ENCODE results near the gene SLC25A26. TPM values are rescaled to one million over a fixed set of nuclear protein-coding genes. Genes with fewer than 3 reads are reported as not detected.

SLC25A26 gene
- total RNA-seq, 2 donors from 2014 or later, result 32.3 to 38.4 TPM

DNA sequence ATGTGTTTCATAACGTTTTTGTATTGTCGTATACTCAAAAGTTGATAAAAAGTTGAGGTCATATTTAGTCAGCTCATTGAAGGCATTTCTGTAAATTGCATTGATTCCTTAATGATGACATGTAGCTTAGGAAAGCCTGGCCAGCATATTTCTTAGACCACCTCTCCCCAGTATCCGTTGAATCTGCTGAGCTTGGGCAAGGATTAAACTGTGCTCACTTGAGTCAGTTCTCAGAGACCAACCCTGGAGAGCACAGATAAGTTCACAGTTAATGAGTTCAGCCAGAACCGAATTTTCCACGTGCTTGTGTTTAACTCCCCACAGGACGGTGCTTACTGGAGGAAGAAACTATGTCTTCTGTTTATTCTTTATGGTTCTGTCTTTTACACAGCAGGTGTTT lies 132.7 kb downstream of the SLC25A26 start:
- ATAC-seq (replicated peaks in 1 of 2) (no peak), DNase-seq (no peak)
- peaks cover 17% of the 10 kb centered on the region for H3K4me1 Mint-ChIP-seq (ENCODE audit: low read depth)
- no peak overlapping the region for H3K4me3 Mint-ChIP-seq
- no peaks in the 10 kb centered on the region for H3K9me3 Mint-ChIP-seq
- peaks cover 0 to 1% of the 10 kb centered on the region in 2 donors for H3K36me3 Mint-ChIP-seq (ENCODE audit: insufficient read depth in 2 of 2)
- H3K27me3 Mint-ChIP-seq (ENCODE audit: low read depth), result no peaks in the 10 kb centered on the region
- H3K27ac Mint-ChIP-seq, result peak overlapping the region; percentile 24

DNA sequence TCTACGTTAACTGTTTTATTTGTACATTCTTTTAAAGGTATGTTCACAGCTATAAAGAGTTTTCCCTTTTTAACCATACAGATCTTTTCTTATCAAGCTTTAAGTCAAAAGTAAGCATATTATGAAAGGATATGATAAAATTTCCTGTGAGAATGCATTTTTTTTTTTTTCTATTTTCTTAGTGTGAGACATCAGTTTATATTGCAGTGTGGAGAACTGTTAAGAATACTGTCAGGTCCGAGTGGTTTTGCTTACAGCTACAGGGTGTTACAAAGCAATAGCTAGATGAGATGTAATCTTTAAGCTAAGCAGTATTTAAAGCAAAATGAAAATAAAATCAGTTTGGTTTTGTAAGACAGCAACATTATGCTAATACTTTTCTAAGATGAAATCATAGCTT lies 133.2 kb downstream of the SLC25A26 start:
- no peak overlapping the region for H3K4me3 Mint-ChIP-seq
- no peaks in the 10 kb centered on the region for H3K9me3 Mint-ChIP-seq
- H3K4me1 Mint-ChIP-seq (ENCODE audit: low read depth), result peaks cover 17% of the 10 kb centered on the region
- no peak for DNase-seq
- H3K36me3 Mint-ChIP-seq (ENCODE audit: insufficient read depth in 2 of 2), result peaks cover 0 to 1% of the 10 kb centered on the region in 2 donors
- no peaks in the 10 kb centered on the region for H3K27me3 Mint-ChIP-seq (ENCODE audit: low read depth)
- peak overlapping the region; percentile 24 for H3K27ac Mint-ChIP-seq
- ATAC-seq (replicated peaks in 1 of 2), result no peak

DNA sequence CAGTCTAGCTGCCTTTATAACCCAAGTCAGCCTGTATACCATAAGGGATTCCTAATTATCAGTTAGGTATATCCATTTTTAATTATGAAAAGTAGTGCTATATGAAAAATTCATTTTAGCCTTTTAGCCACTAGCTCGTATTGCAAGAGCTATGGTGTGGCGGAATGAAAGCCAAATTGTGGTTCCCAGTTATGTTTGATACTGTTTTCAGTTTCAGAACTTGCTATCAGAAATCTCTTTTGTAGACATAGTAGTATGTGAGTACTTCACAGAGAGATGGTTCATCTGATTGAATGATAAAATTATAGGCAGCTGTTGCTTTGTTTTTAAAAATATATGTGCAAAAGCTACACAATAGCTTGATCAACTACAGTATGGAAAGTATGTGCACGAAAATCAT lies 134.6 kb downstream of the SLC25A26 start:
- peaks cover 17% of the 10 kb centered on the region for H3K4me1 Mint-ChIP-seq (ENCODE audit: low read depth)
- no peaks in the 10 kb centered on the region for H3K9me3 Mint-ChIP-seq
- no peak overlapping the region for H3K27ac Mint-ChIP-seq
- H3K36me3 Mint-ChIP-seq (ENCODE audit: insufficient read depth in 2 of 2), result no peaks in the 10 kb centered on the region
- ATAC-seq (replicated peaks in 1 of 2) (peak; percentile 61 to 63), DNase-seq (no peak)
- peak overlapping the region in 1 of 2 donors; percentile 16 for H3K4me3 Mint-ChIP-seq
- no peaks in the 10 kb centered on the region for H3K27me3 Mint-ChIP-seq (ENCODE audit: low read depth)

DNA sequence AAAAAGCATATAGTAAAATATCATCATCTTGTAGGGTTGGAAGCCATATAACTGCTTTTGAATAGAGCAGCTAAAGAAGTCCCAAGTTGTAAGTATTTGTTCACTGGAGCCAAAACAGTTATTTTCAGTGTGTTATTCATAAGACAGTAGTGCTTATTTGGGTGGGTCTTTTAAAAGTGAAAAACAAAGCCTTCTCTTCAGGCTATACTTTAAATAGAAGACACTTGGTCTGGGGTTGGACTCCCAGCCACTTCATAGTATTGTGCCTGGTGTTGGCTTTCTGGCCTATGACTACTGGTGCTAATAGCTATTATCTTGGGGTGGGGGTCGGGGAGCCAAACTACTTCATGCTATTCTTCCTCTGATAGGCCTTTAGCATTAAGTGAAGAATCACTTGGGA lies 135.2 kb downstream of the SLC25A26 start:
- DNase-seq (no peak), ATAC-seq (replicated peaks in 1 of 2) (no peak)
- Mint-ChIP-seq H3K4me1 (ENCODE audit: low read depth) (peaks cover 17% of the 10 kb centered on the region), H3K27ac (no peak overlapping the region), H3K9me3 (no peaks in the 10 kb centered on the region), H3K4me3 (peak overlapping the region in 1 of 2 donors; percentile 16), H3K36me3 (ENCODE audit: insufficient read depth in 2 of 2) (no peaks in the 10 kb centered on the region), H3K27me3 (ENCODE audit: low read depth) (no peaks in the 10 kb centered on the region)

DNA sequence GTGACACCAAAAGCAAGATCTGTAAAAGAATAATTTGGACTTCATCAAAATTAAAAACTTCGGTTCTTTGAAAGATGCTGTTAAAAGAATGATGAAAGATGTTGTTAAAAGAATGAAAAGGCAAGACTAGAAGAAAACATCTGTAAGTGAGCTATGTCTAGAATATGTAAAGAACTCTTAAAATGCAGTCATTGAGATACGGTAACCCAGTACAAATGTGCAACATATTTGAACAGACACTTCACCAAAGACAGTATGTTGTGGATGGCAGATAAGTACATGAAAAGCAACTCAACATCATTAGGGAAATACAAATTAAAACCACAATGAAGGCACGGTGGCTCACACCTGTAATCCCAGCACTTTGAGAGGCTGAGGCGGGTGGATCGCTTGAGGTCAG lies 140.6 kb downstream of the SLC25A26 start:
- Mint-ChIP-seq H3K4me3 (no peak overlapping the region), H3K4me1 (ENCODE audit: low read depth) (no peaks in the 10 kb centered on the region)

DNA sequence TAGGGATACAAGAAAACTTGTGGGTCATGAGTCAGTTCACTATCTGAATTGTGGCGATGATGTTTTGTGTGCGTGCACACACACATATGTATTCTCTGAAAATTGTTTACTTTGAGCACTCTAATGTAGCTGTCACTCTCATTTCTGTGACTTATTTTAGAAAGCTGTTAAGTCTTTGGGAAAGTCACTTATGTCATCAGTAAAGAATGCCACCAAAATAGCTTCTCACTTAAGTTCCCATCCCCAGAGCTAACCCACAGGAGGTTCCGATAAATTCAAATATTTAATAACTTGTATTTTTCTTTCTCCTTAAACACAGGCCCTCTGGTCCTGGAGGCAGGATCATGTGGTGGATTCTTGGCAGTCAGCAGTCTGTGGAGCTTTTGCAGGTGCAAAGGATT lies 141.7 kb downstream of the SLC25A26 start:
- no peak for ATAC-seq (replicated peaks in 1 of 2)
- DNase-seq, result no peak
- Mint-ChIP-seq H3K27me3 (ENCODE audit: low read depth) (no peaks in the 10 kb centered on the region), H3K4me3 (no peak overlapping the region), H3K27ac (no peak overlapping the region), H3K36me3 (ENCODE audit: insufficient read depth in 2 of 2) (no peaks in the 10 kb centered on the region), H3K9me3 (no peaks in the 10 kb centered on the region), H3K4me1 (ENCODE audit: low read depth) (no peaks in the 10 kb centered on the region)

More for the DNA sequence above, 140.6 kb downstream of the SLC25A26 start:
- DNase-seq (no peak), ATAC-seq (replicated peaks in 1 of 2) (no peak)
- Mint-ChIP-seq H3K27ac (peak overlapping the region; percentile 15), H3K9me3 (no peaks in the 10 kb centered on the region), H3K36me3 (ENCODE audit: insufficient read depth in 2 of 2) (no peaks in the 10 kb centered on the region), H3K27me3 (ENCODE audit: low read depth) (no peaks in the 10 kb centered on the region)

DNA sequence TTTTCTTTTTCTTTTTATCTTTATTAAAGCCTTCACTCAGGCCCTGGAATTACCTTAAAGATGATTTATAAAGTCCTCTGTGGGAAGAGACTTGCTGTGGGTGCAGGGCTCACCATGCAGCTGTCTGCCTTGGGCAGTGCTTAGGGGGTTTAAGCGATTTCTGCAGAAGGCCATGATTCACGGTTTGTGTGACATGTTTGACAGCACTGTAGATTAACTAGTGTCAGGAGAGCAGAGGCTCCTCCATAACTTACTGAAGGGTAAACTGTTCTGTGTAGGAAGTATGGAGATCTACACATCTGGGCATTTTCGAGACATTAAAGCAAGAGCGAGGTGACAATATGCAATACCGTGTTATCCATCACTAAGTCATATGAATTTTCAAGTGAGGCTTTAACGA lies 142.3 kb downstream of the SLC25A26 start:
- Mint-ChIP-seq H3K4me3 (no peak overlapping the region), H3K27ac (no peak overlapping the region), H3K27me3 (ENCODE audit: low read depth) (no peaks in the 10 kb centered on the region), H3K4me1 (ENCODE audit: low read depth) (no peaks in the 10 kb centered on the region), H3K36me3 (ENCODE audit: insufficient read depth in 2 of 2) (no peaks in the 10 kb centered on the region), H3K9me3 (no peaks in the 10 kb centered on the region)
- no peak for ATAC-seq (replicated peaks in 1 of 2)
- DNase-seq, result no peak

DNA sequence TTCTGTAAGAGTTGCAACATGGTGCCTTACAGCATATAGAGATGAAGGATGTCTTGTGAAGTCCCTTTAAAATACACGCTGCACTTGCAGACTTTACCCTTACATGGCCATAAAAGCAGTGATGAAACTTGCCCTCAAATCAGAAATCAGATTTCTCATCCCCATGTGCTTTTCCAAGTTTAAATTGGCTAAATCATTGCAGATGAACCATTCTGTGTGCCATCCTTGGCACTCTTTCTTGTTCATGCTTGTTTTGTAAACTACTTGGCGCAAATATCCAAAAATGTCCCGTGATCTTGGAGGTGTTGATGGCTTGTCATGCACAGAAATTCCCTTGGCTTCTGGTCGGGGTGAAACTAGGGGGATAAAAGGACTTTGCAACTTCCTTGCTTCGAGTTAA lies 144.3 kb downstream of the SLC25A26 start:
- Mint-ChIP-seq H3K4me1 (ENCODE audit: low read depth) (no peaks in the 10 kb centered on the region), H3K4me3 (no peak overlapping the region), H3K27ac (no peak overlapping the region), H3K27me3 (ENCODE audit: low read depth) (no peaks in the 10 kb centered on the region), H3K9me3 (no peaks in the 10 kb centered on the region), H3K36me3 (ENCODE audit: insufficient read depth in 2 of 2) (no peaks in the 10 kb centered on the region)
- DNase-seq (no peak), ATAC-seq (replicated peaks in 1 of 2) (no peak)

DNA sequence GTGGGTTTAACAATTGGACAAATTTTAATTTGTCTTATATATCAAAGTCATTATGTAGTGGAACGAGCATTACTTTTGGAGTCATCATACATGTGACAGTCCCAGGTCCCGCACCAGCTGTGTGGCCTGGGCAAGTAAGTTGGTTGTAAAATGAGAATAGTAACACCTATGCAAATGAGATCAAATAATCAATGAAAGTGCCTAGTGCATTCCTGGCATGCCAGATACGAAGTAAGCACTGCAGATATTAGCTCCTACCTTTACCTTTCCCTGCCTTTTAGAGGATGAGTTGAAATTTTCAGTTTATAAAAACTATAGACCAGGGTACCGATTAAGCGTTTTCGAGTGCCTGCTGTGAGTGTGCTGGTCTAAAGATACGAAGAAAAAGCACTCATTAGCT lies 145.9 kb downstream of the SLC25A26 start:
- Mint-ChIP-seq H3K4me1 (ENCODE audit: low read depth) (no peaks in the 10 kb centered on the region), H3K4me3 (no peak overlapping the region), H3K36me3 (ENCODE audit: insufficient read depth in 2 of 2) (peaks cover 0 to 3% of the 10 kb centered on the region in 2 donors), H3K27me3 (ENCODE audit: low read depth) (no peaks in the 10 kb centered on the region), H3K9me3 (no peaks in the 10 kb centered on the region), H3K27ac (no peak overlapping the region)
- ATAC-seq (replicated peaks in 1 of 2) (no peak), DNase-seq (no peak)

DNA sequence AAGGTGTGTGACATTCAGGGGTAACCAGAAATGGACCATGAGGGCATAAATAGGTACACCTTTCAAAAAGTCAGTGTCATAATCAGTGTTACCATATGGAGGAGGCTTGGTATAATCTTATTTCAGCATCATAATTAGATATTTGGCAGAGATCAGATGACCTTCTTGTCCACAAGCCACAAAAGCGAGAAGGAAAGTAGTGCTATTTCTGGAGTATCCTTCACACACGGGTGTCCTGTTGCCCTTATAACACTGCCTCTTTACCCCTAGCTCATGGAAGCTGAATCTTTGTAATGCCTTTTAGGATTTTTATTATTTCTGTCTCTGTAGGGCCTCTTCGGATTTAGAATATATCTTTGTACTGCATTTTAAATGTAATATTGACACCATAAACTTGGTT lies 147.2 kb downstream of the SLC25A26 start:
- Mint-ChIP-seq H3K36me3 (ENCODE audit: insufficient read depth in 2 of 2) (peaks cover 0 to 3% of the 10 kb centered on the region in 2 donors), H3K27ac (peak overlapping the region; percentile 18), H3K4me1 (ENCODE audit: low read depth) (no peaks in the 10 kb centered on the region), H3K4me3 (no peak overlapping the region), H3K9me3 (no peaks in the 10 kb centered on the region), H3K27me3 (ENCODE audit: low read depth) (no peaks in the 10 kb centered on the region)
- ATAC-seq (replicated peaks in 1 of 2), result no peak
- no peak for DNase-seq

DNA sequence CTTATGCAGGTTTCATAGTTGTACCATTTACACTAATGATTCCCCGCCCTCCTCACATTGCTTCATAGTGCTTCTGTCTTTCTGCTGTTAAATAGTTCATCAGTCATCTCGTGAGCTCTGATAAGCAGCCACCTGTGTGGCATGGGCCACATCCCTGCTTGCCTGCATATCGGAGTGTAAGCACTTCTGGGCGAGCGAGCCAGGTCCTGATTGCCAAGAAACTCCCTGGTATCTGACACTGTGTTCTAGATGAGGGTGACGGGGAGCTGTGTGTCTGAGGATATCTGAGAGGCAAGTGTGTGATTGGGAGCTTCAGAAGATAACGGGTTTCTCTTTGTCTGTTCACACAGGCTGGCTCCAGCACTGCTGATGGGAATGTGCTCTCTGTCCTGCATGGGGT lies 149.4 kb downstream of the SLC25A26 start:
- DNase-seq, result no peak
- Mint-ChIP-seq H3K4me1 (ENCODE audit: low read depth) (no peaks in the 10 kb centered on the region), H3K27me3 (ENCODE audit: low read depth) (no peaks in the 10 kb centered on the region), H3K36me3 (ENCODE audit: insufficient read depth in 2 of 2) (peaks cover 0 to 6% of the 10 kb centered on the region in 2 donors), H3K27ac (no peak overlapping the region), H3K9me3 (no peaks in the 10 kb centered on the region), H3K4me3 (no peak overlapping the region)
- ATAC-seq (replicated peaks in 1 of 2), result no peak

DNA sequence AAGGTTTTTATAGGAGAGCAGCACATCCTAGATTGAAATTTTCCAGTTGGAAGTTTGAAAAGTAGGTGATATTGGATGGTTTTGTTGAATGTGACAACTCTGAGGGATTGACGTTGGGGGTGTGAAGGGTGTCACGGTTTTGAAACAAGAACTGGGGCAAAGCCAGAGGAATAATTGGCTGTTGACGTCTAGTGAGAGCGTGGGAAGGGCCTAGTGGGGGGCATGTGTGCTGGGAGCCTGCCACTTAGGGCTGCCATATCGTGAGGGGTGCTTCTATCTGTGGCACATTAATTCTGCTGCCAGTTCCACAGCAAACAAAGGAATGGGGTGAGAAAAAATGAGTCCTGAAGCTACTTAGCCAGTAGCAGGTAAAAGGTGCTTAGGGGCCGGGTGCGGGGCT lies 150.6 kb downstream of the SLC25A26 start:
- peak overlapping the region; percentile 72 for H3K27ac Mint-ChIP-seq
- no peak for ATAC-seq (replicated peaks in 1 of 2)
- H3K36me3 Mint-ChIP-seq (ENCODE audit: insufficient read depth in 2 of 2), result peaks cover 2 to 10% of the 10 kb centered on the region in 2 donors
- H3K4me3 Mint-ChIP-seq, result no peak overlapping the region
- no peaks in the 10 kb centered on the region for H3K27me3 Mint-ChIP-seq (ENCODE audit: low read depth)
- no peaks in the 10 kb centered on the region for H3K4me1 Mint-ChIP-seq (ENCODE audit: low read depth)
- H3K9me3 Mint-ChIP-seq, result no peaks in the 10 kb centered on the region
- DNase-seq, result no peak

DNA sequence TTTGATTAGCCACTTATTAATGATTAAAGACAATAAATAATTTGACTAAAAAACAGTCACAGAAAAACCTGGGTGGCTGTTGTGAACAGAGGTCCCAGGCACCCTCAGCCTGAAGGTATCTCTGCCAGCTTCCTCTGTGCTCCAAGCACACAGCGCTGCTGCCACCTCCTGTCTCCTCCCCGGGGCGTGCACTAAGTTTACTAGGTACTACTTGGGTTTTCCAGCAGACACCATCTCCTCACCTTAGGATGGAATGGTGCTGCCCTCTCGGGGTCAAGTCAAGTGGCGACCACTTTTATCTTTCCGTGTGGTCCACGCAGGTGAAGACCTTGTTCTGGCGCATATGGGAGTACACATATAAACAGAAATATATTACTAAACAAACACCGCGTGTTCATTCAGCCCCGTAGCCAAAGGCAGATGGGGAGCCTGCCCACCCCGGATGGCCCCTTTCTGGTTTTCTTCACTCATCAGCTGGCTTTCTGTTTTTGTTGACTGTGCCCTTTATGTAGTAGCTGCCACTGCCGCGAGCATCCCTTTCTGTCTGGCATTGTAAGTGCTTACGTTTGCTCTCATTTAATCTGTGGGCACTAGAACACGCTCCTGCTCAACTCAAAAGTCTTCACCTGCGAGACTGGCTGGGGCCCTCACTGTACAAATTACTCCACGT lies 152.0 kb downstream of the SLC25A26 start:
- Mint-ChIP-seq H3K4me3 (no peak overlapping the region), H3K27me3 (ENCODE audit: low read depth) (no peaks in the 10 kb centered on the region), H3K27ac (peak overlapping the region; percentile 20), H3K36me3 (ENCODE audit: insufficient read depth in 2 of 2) (peaks cover 2 to 12% of the 10 kb centered on the region in 2 donors), H3K9me3 (no peaks in the 10 kb centered on the region), H3K4me1 (ENCODE audit: low read depth) (peaks cover 2% of the 10 kb centered on the region)
- peak; percentile 26 to 47 for DNase-seq
- ATAC-seq (replicated peaks in 1 of 2), result peak; percentile 51 to 71

DNA sequence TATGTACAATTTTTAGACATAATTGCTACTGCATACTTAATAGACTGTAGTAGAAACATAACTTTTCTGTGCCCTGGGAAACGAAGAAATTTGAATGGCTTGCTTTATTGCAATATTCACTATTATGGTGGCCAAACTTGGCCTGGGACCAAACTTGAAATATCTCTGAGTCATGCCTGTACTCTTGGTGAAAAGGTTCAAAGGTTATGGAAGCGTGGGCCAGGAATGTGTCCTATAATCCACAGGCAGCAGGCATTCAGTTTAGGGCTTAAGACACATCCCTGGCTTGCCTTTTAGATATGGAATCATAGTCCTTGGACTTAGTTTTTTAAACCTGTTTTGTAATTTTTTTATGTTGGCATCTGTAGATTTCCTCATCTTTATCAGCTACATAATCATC lies 155.8 kb downstream of the SLC25A26 start:
- no peak for ATAC-seq (replicated peaks in 1 of 2)
- no peak overlapping the region for H3K4me3 Mint-ChIP-seq
- no peaks in the 10 kb centered on the region for H3K9me3 Mint-ChIP-seq
- DNase-seq, result no peak
- H3K27ac Mint-ChIP-seq, result peak overlapping the region; percentile 16
- H3K4me1 Mint-ChIP-seq (ENCODE audit: low read depth), result peaks cover 9% of the 10 kb centered on the region
- no peaks in the 10 kb centered on the region for H3K27me3 Mint-ChIP-seq (ENCODE audit: low read depth)
- peaks cover 5 to 22% of the 10 kb centered on the region in 2 donors for H3K36me3 Mint-ChIP-seq (ENCODE audit: insufficient read depth in 2 of 2)

Measured in activated T-cell treated with anti-CD3 and anti-CD28 coated beads, Interleukin-2, amount 50 U/mL, for 72 hours (primary cell).